Smooth muscle cell of the umbilical artery (primary cell): ENCODE results near the gene NLRP12. TPM values are rescaled to one million over a fixed set of nuclear protein-coding genes. Genes with fewer than 3 reads are reported as not detected.

ENCODE experiments used
- total RNA-seq: library from RNA; depleted of rRNA; stranded (reverse); fragments of >200 nt; gene quantifications from 2 replicates; pipeline ENCODE4 v1.2.3, GENCODE V29; 2014

Gene NLRP12, protein sequence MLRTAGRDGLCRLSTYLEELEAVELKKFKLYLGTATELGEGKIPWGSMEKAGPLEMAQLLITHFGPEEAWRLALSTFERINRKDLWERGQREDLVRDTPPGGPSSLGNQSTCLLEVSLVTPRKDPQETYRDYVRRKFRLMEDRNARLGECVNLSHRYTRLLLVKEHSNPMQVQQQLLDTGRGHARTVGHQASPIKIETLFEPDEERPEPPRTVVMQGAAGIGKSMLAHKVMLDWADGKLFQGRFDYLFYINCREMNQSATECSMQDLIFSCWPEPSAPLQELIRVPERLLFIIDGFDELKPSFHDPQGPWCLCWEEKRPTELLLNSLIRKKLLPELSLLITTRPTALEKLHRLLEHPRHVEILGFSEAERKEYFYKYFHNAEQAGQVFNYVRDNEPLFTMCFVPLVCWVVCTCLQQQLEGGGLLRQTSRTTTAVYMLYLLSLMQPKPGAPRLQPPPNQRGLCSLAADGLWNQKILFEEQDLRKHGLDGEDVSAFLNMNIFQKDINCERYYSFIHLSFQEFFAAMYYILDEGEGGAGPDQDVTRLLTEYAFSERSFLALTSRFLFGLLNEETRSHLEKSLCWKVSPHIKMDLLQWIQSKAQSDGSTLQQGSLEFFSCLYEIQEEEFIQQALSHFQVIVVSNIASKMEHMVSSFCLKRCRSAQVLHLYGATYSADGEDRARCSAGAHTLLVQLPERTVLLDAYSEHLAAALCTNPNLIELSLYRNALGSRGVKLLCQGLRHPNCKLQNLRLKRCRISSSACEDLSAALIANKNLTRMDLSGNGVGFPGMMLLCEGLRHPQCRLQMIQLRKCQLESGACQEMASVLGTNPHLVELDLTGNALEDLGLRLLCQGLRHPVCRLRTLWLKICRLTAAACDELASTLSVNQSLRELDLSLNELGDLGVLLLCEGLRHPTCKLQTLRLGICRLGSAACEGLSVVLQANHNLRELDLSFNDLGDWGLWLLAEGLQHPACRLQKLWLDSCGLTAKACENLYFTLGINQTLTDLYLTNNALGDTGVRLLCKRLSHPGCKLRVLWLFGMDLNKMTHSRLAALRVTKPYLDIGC
- total RNA-seq = under 0.01 TPM in 1 of 2 replicates, not detected in the other

DNA sequence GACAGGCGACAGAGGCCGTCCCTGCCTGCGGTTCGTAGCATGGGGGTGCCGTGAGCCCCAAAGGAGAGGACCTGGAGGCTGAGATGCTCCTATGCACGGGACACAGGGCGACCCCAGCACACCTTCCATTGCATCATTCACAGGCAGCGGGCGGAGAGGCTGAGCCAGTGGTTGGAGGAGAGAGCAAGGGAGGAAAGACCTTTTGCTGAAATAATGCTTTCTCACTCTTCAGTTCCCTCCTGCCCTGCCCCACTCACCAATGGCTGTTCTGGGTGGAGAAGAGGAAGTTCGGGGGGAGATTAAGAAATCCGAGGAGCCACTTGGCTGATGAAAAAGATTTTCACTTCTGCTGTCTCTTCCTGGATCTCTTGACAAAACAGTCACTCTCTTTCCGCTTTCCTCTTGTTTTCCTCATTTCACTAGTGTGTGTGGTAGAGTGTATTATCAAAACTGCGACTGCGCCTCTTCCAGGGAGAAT is at the start of gene NLRP12:
NLRP12 (minus strand) TSS at position 181 of the 478 bp plus-strand sequence; CDS start at position 41, 140 bp downstream.

DNA sequence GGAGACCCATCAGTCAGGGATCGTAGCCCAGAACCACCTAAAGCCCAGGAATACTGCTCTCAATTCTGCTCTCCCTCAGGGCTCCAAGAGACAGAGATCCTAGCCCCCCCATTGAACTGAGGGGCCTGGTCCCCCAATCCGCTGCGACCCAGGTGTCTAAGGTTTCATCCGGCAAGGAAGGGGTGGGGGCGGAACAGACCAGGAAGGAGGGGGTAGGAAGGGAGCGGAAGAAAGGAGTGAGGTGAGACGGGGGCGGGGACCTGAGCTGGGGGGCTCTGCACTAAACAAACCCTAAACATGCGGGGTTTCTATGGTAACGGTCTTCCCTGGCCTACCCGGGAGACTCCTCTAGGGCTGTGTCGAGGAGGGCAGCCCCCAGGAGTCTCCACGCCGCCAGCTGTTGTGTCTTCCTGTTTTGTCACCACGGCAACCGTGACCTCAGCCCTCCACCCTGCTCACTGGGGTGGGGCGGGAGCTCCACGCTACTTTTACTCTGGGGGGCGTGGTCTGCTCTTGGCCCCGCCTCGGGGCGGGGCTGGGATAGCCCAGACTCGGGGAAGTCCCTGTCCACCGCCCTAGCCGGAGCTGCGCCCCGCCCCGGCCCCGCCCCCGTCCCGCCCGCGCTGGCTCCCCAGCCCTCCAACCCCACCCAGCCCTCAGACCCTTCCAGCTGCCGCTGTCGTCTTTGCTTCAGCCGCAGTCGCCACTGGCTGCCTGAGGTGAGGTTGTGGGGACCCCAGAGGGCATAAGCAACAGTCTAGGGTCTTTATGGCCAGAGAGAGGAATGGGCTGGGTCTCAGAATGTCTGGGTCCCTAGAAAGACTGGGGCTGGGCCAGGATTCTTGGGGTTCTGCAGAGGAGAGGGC is 43.3 kb upstream of the NLRP12 start, which contains the start of gene MYADM:
MYADM (plus strand) TSS at position 659 of the 866 bp plus-strand sequence. CDS start 5,647 bp downstream, outside the sequence.

Other genes with a start within 250 kb of the NLRP12 start
- gene DPRX, start 192.3 kb downstream of the NLRP12 start, total RNA-seq = not detected in 2 replicates
- 8.9 and 21.8 TPM in 2 replicates for gene MYADM, start 43.6 kb upstream of the NLRP12 start, total RNA-seq
- gene PRKCG, start 57.9 kb upstream of the NLRP12 start, total RNA-seq = 0.30 TPM in 1 of 2 replicates, not detected in the other
- gene CACNG7, start 85.0 kb upstream of the NLRP12 start, total RNA-seq = 1.1 and 4.2 TPM in 2 replicates
- gene CACNG8, start 138.6 kb upstream of the NLRP12 start, total RNA-seq = 0.23 and 0.59 TPM in 2 replicates
- gene CACNG6, start 167.3 kb upstream of the NLRP12 start, total RNA-seq = not detected in 2 replicates
- gene VSTM1, start 239.6 kb upstream of the NLRP12 start, total RNA-seq = not detected in 2 replicates